ENCODE measurements around the gene TP53I11. TPM values are rescaled to one million over a fixed set of nuclear protein-coding genes. Genes with fewer than 3 reads are reported as not detected.

The TP53I11 gene
- total and polyA plus RNA-seq, 2 of the 13 experiments (the other 11 are each of a cell fraction or from before 2014, with no cell fraction given): not detected

- Histone ChIP-seq H3K9ac (ENCODE audit: insufficient read depth, low read depth, low read length) (no peak overlapping the region), H3K79me2 (ENCODE audit: insufficient read depth, low read length) (no peaks in the 10 kb centered on the region), H4K20me1 (ENCODE audit: insufficient read depth, low read length) (no peaks in the 10 kb centered on the region), H3K36me3 (replicated peaks in 1 of 2; ENCODE audit: control insufficient read depth in 1 of 2, insufficient read depth in 2 of 2, low read length in 2 of 2) (no peaks in the 10 kb centered on the region), H2AFZ (ENCODE audit: low read length) (no peak overlapping the region), H3K4me2 (ENCODE audit: low read depth, low read length) (no peak overlapping the region), H3K4me3 (replicated peaks in 1 of 3; ENCODE audit: insufficient read depth in 1 of 3, low read depth in 2 of 3, low read length in 3 of 3) (no peak overlapping the region), H3K27me3 (ENCODE audit: control insufficient read depth in 1 of 2, insufficient read depth in 2 of 2, low read length in 2 of 2) (peaks cover 2 to 20% of the 10 kb centered on the region in 2 experiments), H3K9me3 (ENCODE audit: low read length) (no peaks in the 10 kb centered on the region), H3K4me1 (ENCODE audit: insufficient read depth, low read length) (no peaks in the 10 kb centered on the region), H3K27ac (ENCODE audit: extremely low read length, insufficient read depth, low read length) (no peak overlapping the region)
- ChIA-PET POLR2A (no interaction called here), CTCF (ENCODE audit: low intra/inter-chr PET ratio, low total read pairs) (no interaction called here)
- no peak for DNase-seq (ENCODE audit: low spot score)
- in situ Hi-C loops (cut with HindIII; ENCODE audit: extremely low pct_ligation_motif_present, low pct_unique_long_range_greater_than_20kb) (no loop called here), intact Hi-C loops (cut with micrococcal nuclease; ENCODE audit: unreplicated experiment) (no loop called here)
- TF ChIP-seq HHEX (CRISPR knock-in tag; IDR thresholded peaks at IDR 0.05): no peak
- TF ChIP-seq ETV5 (CRISPR knock-in tag; IDR thresholded peaks at IDR 0.05; ENCODE audit: borderline replicate concordance): no peak
- no peak for TF ChIP-seq ZNF367 (CRISPR knock-in tag; IDR thresholded peaks at IDR 0.05; ENCODE audit: borderline replicate concordance)
- no peak for TF ChIP-seq DZIP1 (CRISPR knock-in tag; IDR thresholded peaks at IDR 0.05)
- TF ChIP-seq SETDB1 (CRISPR knock-in tag; IDR thresholded peaks at IDR 0.05; ENCODE audit: borderline replicate concordance): no peak
- no peak for TF ChIP-seq ZNF850 (CRISPR knock-in tag; conservative IDR thresholded peaks at IDR 0.05)
- TF ChIP-seq ZMAT3 (CRISPR knock-in tag; conservative IDR thresholded peaks at IDR 0.05): no peak
- no peak for TF ChIP-seq PAXIP1 (CRISPR knock-in tag; conservative IDR thresholded peaks at IDR 0.05)
- no peak for TF ChIP-seq ZNF564 (CRISPR knock-in tag; IDR thresholded peaks at IDR 0.05)
- no peak for TF ChIP-seq ZNF44 (CRISPR knock-in tag; IDR thresholded peaks at IDR 0.05)
- TF ChIP-seq MXI1 (IDR thresholded peaks at IDR 0.05; ENCODE audit: borderline replicate concordance, low read depth, low read length): no peak
- no peak for TF ChIP-seq TMF1 (CRISPR knock-in tag; IDR thresholded peaks at IDR 0.05; ENCODE audit: low read depth)
- no TSS peak for BruUV-seq (replicated peaks)
- WGBS (ENCODE audit: low lambda C conversion rate): 49% methylated on average over 5 of the region's 5 CpGs
- no peak for FAIRE-seq
- no peak for ATAC-seq
These were observed 46.9 kb upstream of the TP53I11 start for GRCh38 chr11:44997566-44997965.

Measured in HepG2 (cell line).